ENCODE data around the gene SRP68.

SRP68 gene

DNA sequence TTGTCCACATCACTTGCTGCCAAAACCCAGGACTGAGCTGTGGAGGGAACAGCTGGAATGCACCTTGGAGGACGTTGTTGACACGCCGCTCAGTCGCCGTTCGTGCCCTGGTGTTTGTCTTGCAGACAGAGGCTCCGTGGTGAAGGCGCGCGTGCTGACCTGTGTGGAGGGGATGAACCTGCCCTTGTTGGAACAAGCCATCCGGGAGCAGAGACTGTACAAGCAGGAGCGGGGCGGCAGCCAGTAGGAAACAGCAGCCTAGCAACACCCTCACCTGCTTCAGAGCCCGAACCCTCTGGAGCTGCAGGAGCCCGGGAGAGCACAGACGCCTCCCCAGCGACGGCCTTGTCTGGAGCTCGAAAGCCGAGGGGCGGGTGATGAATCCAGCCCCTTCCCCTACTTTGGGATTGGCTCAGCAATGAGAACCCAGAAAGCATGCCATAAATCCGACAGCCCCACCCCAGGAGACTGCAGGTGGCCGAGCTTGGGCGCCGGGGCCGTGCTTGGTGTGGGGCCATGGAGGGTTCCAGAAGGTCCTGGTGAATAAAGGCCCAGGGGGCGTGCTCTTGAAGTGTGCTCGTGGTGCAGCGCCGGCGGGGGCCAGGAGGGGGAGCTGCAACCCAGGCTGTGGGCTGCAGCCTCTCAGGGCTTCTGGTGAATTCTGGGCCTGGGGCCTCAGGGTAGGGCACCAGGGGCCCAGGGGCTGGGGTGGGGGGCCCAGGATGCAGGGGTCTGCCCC lies 72.1 kb downstream of the SRP68 start:
- H3K36me3 Mint-ChIP-seq (ENCODE audit: low read depth): no peaks in the 10 kb centered on the region
- no peak overlapping the region for H3K27ac Mint-ChIP-seq
- ATAC-seq: peak; percentile 53
- H3K4me1 Mint-ChIP-seq: peaks cover 16% of the 10 kb centered on the region
- H3K4me3 Mint-ChIP-seq: no peak overlapping the region
- no peaks in the 10 kb centered on the region for H3K27me3 Mint-ChIP-seq
- DNase-seq: peak; percentile 78
- no peaks in the 10 kb centered on the region for H3K9me3 Mint-ChIP-seq

DNA sequence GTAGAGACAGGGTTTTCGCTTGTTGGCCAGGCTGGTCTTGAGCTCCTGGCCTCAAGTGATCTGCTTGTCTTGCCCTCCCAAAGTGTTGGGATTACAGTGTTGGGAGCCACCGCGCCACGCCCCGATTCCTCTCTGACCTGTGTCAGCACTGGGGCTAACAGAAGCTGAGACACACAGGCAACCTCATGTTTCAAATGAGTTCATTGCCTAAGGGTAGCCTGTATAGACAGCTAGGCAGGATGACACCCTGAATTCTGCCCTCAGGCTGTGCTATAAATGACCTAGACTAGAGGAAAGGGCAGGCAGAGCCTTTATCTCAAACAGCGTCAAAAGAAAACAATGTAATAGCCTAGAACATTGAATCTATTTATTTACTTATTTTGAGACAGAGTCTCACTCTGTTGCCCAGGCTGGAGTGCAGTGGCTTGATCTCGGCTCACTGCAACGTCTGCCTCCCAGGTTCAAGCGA lies 74.0 kb downstream of the SRP68 start:
- no peaks in the 10 kb centered on the region for H3K27me3 Mint-ChIP-seq
- DNase-seq (no peak), ATAC-seq (no peak)
- H3K9me3 Mint-ChIP-seq: no peaks in the 10 kb centered on the region
- H3K27ac Mint-ChIP-seq: no peak overlapping the region
- peaks cover 16% of the 10 kb centered on the region for H3K4me1 Mint-ChIP-seq
- no peak overlapping the region for H3K4me3 Mint-ChIP-seq
- H3K36me3 Mint-ChIP-seq (ENCODE audit: low read depth): peaks cover 1% of the 10 kb centered on the region

DNA sequence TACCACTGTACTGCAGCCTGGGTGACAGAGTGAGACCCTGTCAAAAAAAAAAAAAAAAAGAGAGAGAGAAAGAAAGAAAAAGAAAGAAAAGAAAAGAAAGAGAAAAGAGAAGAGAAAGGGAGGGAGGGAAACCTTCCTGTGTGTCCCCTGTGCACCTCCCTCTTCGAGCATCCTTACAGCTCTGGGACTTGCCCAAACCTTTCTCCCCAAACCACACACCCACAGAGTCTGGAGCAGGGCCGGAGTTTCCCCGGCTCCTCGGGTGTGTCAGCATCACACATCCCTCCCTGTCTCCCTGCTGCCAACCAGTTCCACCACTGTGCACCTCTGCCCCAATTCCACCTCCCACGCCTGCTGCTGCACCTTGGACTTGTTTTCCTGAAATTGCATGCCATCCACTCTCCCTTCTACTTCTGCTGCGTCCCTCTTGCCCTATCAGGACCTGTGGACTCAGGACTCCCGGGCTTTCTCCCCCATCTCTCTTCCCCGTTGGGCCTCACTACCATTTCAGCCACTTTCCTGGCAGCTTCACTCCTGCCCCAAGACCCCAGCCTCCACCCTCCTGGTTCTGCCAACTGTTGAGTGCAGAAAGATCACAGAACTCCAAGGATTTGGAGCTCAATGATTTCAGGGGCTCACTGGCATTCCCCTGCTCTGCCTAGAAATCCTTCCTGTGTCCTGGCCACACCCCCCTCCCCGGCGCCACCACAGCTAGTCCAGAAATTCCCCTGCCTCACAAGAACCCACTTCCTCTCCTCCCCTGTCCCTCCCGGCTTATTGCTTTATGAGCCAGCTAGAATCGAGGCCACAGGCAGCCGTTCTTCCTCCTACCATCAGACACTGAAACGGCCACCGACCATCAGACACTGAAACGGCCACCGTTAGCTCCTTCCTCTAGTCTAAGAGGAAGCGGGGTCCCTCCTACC lies 75.4 kb downstream of the SRP68 start:
- Mint-ChIP-seq H3K9me3 (no peaks in the 10 kb centered on the region), H3K27ac (peak overlapping the region; percentile 80), H3K27me3 (no peaks in the 10 kb centered on the region), H3K36me3 (ENCODE audit: low read depth) (peaks cover 4% of the 10 kb centered on the region), H3K4me1 (peaks cover 16% of the 10 kb centered on the region), H3K4me3 (peak overlapping the region; percentile 13)
- ATAC-seq (peak; percentile 58), DNase-seq (peak; percentile 55)

DNA sequence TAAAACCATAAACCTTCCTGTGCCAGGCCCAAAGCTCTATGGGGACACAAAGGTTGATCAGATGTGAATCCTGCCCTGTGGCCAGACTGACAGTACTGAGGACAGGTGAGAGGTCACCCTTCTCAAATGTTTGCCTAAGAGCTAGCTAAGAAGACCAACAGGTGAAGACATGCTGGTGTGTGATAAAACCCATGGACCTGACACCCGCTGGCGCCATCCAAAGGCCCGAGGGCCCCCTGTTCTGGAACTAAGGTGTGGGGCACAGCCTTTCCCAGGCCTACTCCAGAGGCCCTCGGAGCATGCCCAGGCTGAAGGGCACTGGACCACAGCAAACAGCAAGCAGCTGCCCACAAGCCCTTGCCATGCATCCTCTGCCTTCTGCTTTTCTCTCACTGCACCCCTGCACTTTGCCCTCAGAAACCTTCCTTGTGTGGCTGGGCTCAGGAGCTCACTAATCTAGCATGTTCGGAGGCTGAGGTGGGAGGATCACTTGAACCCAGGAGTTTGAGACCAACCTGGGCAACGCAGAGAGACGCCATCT lies 76.9 kb downstream of the SRP68 start:
- Mint-ChIP-seq H3K4me1 (peaks cover 16% of the 10 kb centered on the region), H3K9me3 (no peaks in the 10 kb centered on the region), H3K27me3 (no peaks in the 10 kb centered on the region), H3K27ac (no peak overlapping the region), H3K4me3 (no peak overlapping the region), H3K36me3 (ENCODE audit: low read depth) (peaks cover 8% of the 10 kb centered on the region)
- no peak for ATAC-seq
- no peak for DNase-seq

DNA sequence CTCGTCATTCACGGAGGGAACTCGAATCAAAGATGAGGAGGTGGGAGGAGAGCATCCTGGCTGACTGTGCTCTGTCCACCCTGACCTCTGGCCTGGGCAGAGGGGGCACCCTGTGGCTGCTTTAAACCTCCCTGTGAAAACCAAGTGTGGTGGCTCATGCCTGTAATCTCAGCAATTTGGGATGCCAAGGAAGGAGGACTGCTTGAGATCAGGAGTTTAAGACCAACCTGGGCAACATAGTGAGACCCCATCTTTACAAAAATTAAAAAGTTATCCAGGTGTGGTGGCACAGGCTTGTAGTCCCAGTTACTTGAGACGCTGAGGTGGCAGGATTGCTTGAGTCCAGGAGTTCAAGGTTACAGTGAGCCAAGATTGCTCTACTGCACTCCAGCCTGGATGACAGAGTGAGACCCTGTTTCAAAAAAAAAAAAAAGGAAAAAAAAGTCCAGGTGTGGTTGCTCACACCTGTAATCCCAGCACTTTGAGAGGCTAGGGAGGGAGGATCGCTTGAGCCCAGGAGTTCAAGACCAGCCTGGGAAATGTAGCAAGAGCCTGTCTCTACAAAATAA lies 77.4 kb downstream of the SRP68 start:
- no peak for DNase-seq
- Mint-ChIP-seq H3K36me3 (ENCODE audit: low read depth) (peaks cover 8% of the 10 kb centered on the region), H3K27me3 (no peaks in the 10 kb centered on the region)

DNA sequence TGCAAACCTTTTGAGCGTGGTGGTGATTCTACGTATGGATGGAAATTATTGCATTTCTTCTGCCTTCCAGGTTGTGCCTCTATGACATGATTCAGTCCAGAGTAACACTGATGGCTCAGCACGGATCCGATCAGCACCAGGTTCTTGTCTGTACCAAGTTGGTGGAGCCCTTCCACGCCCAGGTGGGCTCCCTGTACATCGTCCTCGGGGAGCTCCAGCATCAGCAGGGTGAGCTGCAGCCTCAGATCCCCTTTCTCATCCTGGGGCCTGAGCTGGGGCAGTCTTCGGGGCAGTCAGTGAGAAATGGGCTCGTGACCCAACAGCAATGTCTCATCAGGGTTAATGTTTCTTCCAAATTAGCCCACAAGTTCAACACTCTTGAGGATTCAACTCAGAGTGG lies 80.9 kb downstream of the SRP68 start:
- Mint-ChIP-seq H3K4me1 (peaks cover 2% of the 10 kb centered on the region), H3K9me3 (no peaks in the 10 kb centered on the region), H3K27me3 (no peaks in the 10 kb centered on the region), H3K4me3 (no peak overlapping the region), H3K36me3 (ENCODE audit: low read depth) (peaks cover 13% of the 10 kb centered on the region), H3K27ac (no peak overlapping the region)
- DNase-seq (no peak), ATAC-seq (no peak)

More for the DNA sequence above, 77.4 kb downstream of the SRP68 start:
- peaks cover 16% of the 10 kb centered on the region for H3K4me1 Mint-ChIP-seq
- no peak overlapping the region for H3K4me3 Mint-ChIP-seq
- H3K27ac Mint-ChIP-seq: no peak overlapping the region
- H3K9me3 Mint-ChIP-seq: no peaks in the 10 kb centered on the region
- no peak for ATAC-seq

Measured in activated naive CD8-positive, alpha-beta T cell treated with anti-CD3 and anti-CD28 coated beads, Interleukin-2, amount 50 U/mL, for 24 hours (primary cell).